ENCODE measurements around the gene RTN4RL1. TPM values are rescaled to one million over a fixed set of nuclear protein-coding genes. Genes with fewer than 3 reads are reported as not detected.
A peak's percentile ranks its signal among the peaks of the same experiment; 100 is the strongest.

The RTN4RL1 gene
- total and polyA plus RNA-seq, 2 of the 13 experiments (the other 11 are each of a cell fraction or from before 2014, with no cell fraction given) = 0.01 TPM; not detected in 1

DNA sequence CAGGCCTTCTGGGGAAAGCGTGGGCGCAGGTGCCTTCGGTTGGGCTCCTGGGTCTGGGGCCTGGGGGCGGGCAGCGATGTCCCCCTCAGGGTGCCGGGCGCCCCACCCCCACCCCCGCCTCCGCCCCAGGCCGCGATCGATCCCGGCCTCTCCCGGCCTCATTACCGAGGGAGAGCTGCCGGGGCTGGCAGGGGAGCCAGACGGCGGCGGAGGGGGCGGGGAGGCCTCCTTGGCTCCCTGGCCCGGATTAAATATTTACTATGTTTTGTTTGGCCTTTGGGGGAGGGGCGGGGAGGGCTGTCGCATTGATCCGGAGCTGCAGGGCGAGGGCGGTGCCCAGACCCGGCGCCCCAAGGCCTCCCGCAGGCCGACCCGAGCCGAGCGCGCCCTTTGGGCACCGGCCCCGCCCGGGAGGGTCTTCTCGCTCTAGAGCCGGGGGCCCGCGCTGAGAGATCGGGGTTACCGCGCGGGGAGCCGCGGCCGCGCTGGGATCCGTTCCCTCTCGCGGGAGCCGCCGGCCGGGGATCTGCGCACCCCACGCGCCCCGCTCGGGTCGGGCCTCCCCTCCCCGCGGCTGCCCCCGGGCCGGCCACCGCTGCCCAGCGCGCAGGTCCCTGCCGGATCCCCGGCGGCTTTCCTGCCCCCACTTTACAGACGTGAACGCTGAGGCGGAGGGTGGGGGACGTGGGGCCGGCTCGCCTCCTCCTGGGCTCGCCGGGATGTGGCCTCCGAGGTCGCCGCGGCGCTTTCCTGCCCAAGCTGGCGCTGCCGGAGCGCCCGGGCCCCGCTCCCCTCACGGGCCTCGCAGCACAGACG lies 27.0 kb downstream of the RTN4RL1 start (continued):
- TF ChIP-seq ZNF547 (CRISPR knock-in tag; IDR thresholded peaks at IDR 0.05) = no peak
- TF ChIP-seq ZNF709 (CRISPR knock-in tag; IDR thresholded peaks at IDR 0.05) = no peak
- no peak for TF ChIP-seq THAP8 (CRISPR knock-in tag; IDR thresholded peaks at IDR 0.05; ENCODE audit: borderline replicate concordance)
- TF ChIP-seq, protein P1, sequence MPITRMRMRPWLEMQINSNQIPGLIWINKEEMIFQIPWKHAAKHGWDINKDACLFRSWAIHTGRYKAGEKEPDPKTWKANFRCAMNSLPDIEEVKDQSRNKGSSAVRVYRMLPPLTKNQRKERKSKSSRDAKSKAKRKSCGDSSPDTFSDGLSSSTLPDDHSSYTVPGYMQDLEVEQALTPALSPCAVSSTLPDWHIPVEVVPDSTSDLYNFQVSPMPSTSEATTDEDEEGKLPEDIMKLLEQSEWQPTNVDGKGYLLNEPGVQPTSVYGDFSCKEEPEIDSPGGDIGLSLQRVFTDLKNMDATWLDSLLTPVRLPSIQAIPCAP (CRISPR knock-in tag; IDR thresholded peaks at IDR 0.05; ENCODE audit: low read depth) = no peak
- TF ChIP-seq ZMYM4 (CRISPR knock-in tag; IDR thresholded peaks at IDR 0.05) = 0 out of 2 replicates have a peak, but pooled peaks have one; percentile 31
- TF ChIP-seq EED (CRISPR knock-in tag; IDR thresholded peaks at IDR 0.05) = no peak
- no peak for TF ChIP-seq PRPF4 (IDR thresholded peaks at IDR 0.05; ENCODE audit: low read depth, low read length, poor library complexity, severe bottlenecking)
- TF ChIP-seq ZNF350 (CRISPR knock-in tag; IDR thresholded peaks at IDR 0.05; ENCODE audit: borderline replicate concordance, low read depth) = peak; percentile 54; the same call in 1 of the 2 replicates
- TF ChIP-seq STAG1 (CRISPR knock-in tag; IDR thresholded peaks at IDR 0.05) = no peak
- peak; percentile 35; the same call in 1 of the 2 replicates for TF ChIP-seq ERF (CRISPR knock-in tag; IDR thresholded peaks at IDR 0.05)
- TF ChIP-seq, protein P2, sequence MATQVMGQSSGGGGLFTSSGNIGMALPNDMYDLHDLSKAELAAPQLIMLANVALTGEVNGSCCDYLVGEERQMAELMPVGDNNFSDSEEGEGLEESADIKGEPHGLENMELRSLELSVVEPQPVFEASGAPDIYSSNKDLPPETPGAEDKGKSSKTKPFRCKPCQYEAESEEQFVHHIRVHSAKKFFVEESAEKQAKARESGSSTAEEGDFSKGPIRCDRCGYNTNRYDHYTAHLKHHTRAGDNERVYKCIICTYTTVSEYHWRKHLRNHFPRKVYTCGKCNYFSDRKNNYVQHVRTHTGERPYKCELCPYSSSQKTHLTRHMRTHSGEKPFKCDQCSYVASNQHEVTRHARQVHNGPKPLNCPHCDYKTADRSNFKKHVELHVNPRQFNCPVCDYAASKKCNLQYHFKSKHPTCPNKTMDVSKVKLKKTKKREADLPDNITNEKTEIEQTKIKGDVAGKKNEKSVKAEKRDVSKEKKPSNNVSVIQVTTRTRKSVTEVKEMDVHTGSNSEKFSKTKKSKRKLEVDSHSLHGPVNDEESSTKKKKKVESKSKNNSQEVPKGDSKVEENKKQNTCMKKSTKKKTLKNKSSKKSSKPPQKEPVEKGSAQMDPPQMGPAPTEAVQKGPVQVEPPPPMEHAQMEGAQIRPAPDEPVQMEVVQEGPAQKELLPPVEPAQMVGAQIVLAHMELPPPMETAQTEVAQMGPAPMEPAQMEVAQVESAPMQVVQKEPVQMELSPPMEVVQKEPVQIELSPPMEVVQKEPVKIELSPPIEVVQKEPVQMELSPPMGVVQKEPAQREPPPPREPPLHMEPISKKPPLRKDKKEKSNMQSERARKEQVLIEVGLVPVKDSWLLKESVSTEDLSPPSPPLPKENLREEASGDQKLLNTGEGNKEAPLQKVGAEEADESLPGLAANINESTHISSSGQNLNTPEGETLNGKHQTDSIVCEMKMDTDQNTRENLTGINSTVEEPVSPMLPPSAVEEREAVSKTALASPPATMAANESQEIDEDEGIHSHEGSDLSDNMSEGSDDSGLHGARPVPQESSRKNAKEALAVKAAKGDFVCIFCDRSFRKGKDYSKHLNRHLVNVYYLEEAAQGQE (IDR thresholded peaks at IDR 0.05; ENCODE audit: borderline replicate concordance in 1 of 2, low read depth in 1 of 2, low read length in 2 of 2) = no peak
- no peak for TF ChIP-seq ZMAT5 (CRISPR knock-in tag; IDR thresholded peaks at IDR 0.05; ENCODE audit: borderline replicate concordance, low read depth)
- no peak for TF ChIP-seq PAF1 (CRISPR knock-in tag; IDR thresholded peaks at IDR 0.05)
- TF ChIP-seq, protein P3, sequence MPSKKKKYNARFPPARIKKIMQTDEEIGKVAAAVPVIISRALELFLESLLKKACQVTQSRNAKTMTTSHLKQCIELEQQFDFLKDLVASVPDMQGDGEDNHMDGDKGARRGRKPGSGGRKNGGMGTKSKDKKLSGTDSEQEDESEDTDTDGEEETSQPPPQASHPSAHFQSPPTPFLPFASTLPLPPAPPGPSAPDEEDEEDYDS (CRISPR knock-in tag; IDR thresholded peaks at IDR 0.05) = no peak
- peak; percentile 53; the same call in 1 of the 2 replicates for TF ChIP-seq FOXA3 (CRISPR knock-in tag; IDR thresholded peaks at IDR 0.05)
- TF ChIP-seq ZZZ3 (CRISPR knock-in tag; IDR thresholded peaks at IDR 0.05; ENCODE audit: borderline replicate concordance) = no peak
- no peak for TF ChIP-seq ZNF207 (IDR thresholded peaks at IDR 0.05; ENCODE audit: borderline replicate concordance)
- TF ChIP-seq DR1 (CRISPR knock-in tag; IDR thresholded peaks at IDR 0.05) = no peak; the same call in 1 of the 2 replicates
- no peak for TF ChIP-seq SMC3 (IDR thresholded peaks at IDR 0.05; ENCODE audit: low read length)
- TF ChIP-seq RXRB (CRISPR knock-in tag; IDR thresholded peaks at IDR 0.05; ENCODE audit: borderline replicate concordance) = no peak
- no peak for TF ChIP-seq HMGA1 (CRISPR knock-in tag; conservative IDR thresholded peaks at IDR 0.05)
- no peak for TF ChIP-seq ZNF549 (CRISPR knock-in tag; IDR thresholded peaks at IDR 0.05)
- no peak for TF ChIP-seq ZNF841 (CRISPR knock-in tag; IDR thresholded peaks at IDR 0.05; ENCODE audit: borderline replicate concordance)
- TF ChIP-seq RFXANK (CRISPR knock-in tag; IDR thresholded peaks at IDR 0.05) = no peak

Data from HepG2 (cell line).